SW 1271 (cell line): ENCODE data around the gene FLT4.
"Not testable (repeated sequence)": the region's sequence is repeated elsewhere in the genome, so short reads cannot be mapped to it uniquely, and the experiment has no call there.

Experiments used
- DNase-seq, 2 experiments: peaks; one replicate each; lab custom pipeline; 2025; lab: John Stamatoyannopoulos, UW

Gene FLT4

GRCh38 chr5:180670157-180670556 is 20.8 kb upstream of the FLT4 start:
- no peak for DNase-seq

DNA sequence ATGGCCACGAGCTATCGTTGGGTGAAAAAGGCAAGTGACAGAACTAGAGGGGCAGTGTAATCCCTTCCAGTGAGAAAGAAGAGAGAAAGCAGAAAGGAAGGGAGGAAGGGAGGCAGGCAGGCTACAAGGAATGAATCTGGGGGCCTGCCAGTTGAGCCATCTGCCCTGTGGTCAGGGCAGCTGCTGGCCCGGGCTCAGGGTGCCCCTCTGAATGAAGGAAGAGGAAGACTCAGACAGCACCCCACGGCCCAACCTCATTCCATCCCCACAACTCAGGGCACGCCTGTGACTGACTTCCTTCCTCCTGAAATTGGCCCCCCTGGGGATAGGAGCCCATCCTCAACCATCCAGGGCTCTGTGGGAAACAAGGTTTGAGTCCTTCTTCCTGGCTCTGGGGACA is 20.3 kb upstream of the FLT4 start:
- no peak for DNase-seq

DNA sequence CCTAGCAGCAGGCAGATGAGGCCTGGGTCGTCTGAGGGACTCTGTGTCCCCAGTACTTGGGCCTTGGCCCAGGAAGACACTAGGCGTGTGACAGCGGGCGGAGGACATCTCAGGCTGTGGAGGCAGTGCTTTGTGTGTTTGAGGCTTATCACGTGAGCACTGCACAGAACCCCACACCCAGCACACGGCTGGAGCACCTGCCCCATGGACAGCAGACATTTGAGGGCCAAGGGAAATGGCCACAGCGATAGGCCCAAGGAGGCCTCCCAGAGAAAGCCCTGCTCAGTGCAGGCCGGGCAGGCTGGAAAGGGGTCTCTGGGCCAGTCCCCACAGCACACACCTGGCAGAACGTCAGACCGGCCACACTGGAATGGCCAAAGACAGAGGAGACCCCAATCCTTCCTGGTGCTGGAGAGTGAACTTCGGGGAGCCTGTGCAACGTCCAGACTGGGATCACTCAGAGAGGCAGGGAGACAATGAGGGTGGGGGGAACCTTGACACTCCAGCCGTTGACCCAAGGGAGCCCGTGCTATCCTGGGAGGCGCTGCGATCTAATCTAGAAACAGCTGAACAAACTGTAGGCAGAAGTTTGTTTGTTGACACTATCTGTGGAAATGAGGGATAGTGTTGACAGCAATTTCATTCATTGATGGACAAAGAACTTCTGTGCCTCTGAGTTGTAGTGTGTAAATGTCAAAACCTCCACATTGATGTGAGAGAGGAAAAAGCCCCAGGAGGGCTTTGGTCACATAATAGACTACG is 19.6 kb upstream of the FLT4 start:
- no peak for DNase-seq

- no peak for DNase-seq
These were observed 17.4 kb upstream of the FLT4 start for GRCh38 chr5:180666812-180667211.

- DNase-seq = no peak
These were observed 16.4 kb upstream of the FLT4 start for GRCh38 chr5:180665682-180666404.

- no peak for DNase-seq
These were observed 9.6 kb upstream of the FLT4 start for GRCh38 chr5:180658774-180659564.

DNA sequence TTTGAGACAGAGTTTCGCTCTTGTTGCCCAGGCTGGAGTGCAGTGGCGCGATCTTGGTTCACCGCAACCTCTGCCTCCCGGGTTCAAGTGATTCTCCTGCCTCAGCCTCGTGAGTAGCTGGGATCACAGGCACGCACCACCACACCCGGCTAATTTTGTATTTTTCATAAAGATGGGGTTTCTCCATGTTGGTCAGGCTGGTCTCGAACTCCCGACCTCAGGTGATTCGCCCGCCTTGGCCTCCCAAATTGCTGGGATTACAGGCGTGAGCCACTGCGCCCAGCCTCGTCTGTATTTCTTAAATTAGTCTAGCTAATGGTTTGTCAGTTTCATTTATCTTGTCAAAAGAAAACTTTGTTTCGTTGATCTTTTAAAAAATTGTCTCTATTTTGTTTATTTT is 5.8 kb upstream of the FLT4 start:
- DNase-seq = not testable (repeated sequence)

DNA sequence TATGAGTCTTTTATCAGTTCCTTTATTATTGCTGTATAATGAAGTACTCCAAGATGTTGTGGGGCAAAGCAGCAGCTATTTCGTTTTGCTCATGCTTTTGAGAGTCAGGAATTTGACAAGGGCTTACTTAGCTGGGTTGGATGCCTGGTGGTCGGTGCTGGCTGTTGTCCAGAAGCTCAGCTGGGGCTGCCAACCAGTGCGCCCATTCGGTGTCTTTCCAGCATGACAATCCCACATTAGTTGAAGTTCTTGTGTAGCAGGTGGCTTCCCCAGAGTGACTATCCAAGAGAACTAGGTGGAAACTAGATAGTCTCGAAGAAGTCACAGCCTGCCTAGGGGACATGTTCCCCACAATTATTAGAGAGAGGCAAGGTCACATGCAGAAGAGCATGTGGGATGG is 3.4 kb upstream of the FLT4 start:
- DNase-seq = no peak

DNA sequence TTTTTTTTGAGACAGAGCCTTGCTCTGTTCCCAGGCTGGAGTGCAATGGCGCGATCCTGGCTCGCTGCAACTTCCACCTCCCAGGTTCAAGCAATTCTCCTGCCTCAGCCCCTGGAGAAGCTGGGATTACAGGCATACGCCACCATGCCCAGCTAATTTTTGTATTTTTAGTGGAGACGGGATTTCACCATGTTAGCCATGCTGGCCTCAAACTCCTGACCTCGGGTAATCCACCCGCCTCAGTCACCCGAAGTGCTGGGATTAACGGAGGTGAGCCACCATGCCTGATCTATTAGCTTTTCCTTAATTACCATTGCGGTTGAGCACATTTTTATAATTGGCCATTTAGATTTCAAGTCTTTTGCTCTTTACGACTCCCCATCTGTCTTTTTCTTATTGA is 2.9 kb upstream of the FLT4 start:
- no peak for DNase-seq

DNA sequence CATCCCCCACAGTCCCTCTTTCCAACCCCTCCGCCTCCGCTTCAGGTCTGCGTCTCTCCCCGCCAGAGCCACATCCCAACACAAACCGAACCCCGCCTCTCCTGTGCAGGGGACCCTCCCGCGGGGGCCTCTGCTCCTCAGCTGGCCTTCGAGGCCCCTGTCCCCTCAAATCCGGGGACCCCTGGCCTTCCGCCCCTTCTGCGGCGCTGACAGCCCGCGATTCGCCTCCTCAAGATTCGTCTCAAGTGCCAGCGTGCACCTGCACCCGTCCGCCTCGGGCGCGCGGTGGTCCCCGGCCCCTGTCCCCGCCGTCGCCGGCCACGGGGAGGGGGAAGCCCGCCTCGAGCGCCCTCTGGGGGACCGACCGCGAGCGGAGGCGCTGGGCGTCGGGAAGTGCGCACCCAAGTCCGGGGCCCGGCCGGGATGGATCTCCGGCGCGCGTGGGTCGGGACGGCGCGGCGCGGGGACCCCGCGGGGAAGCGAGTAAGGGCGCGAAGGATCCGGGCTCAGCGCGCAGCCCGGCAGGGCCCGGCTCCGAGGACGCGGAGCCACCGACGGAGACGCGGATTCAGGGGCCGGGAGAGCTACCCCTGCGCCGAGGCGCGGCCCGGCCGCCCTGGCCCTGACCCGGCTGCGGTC is 623 bp downstream of the FLT4 start:
- DNase-seq = no peak

GRCh38 chr5:180647941-180648500 is 1.4 kb downstream of the FLT4 start:
- no peak for DNase-seq

GRCh38 chr5:180647465-180647864 is 1.9 kb downstream of the FLT4 start:
- no peak for DNase-seq

DNA sequence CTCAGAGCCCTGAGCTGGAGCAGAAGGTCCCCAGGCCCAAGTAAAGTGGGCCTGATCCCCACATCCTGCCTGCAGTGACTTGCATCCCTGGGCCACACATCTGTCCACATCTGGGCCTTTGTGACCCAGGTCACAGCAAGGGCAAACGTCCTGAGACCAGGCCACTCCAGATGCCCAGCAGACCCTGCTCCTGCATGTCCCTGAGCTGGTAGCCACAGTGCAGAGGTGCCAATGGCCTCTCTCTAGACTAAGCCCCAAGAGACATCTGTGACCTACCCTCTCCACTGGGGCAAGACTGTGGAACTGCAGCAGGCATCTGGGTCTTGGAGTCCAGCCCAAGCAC is 2.5 kb downstream of the FLT4 start:
- no peak for DNase-seq

DNA sequence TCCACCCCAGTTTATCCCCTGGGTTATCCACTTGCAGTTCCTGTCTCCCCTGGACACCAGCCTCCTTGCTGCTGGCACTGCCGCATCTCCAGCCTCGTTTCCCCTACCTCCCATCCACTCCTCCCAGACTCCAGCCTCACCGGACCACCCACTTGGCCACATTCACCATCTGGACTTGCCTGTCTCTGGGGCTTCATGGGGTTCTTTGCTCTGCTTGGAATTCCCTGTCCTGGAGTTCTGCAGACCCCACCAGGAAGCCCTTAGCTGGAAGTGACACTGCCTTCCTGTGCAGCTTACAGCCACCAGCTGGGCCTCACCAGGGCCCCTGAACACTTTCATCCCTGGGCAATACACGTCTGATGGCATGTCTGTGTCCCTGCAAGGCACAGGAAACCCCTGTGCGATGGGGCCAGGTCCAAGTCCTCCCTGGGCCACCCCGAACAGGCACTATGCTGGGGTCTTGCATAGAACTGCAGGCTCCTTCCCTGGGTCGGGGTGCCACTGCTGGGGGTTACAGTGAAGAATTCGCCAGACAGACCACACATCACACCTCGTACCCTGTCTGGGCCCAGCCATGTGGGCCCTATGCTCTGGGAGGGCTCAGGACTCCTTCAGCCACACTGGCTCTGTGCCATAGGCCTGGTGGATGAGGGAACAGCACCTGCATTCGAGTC is 3.0 kb downstream of the FLT4 start:
- no peak for DNase-seq

DNA sequence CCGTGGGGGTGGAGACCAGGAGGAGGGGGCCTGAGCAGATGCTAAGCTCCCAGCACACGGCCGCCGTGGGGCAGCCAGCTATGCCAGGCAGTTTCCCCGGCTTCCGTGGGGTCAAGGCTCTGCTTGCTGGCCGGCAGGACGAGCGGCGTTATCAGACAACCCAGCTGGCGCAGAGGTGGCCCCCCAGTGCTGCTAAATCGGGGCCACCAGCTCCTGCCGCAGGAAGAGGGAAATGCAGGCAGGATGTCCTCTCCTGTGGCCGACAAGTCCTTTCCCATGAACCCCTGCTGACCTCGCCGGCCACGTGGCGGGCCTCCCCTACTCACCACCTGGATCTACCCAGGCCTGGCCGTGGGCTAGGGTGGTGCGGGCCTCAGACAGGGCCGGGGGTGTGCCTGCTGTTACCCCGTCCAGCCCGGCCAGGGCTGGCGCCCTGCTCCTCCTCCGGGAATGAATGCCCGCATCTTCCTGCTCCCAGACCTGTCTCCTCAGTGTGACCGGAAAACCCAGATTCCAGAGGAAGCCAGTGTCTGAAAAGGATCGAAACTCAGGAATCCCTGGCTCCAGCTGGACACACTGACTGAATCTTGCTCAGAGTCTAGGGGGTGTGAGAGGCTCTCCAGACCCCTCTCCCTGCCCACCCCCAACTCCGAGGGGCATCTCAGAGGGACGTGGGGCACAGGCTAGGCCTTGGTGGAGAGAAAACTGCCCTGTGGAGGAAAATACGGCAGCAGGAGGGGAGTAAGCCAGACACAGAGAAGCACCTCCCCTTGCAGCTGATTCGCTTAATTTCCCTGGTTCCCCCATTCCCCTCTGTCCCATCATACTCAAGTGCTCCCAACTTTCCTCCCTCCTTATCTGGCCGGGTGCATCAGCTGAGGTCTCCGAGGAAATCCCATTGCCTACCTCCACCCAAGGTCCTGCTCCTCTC is 3.9 kb downstream of the FLT4 start:
- DNase-seq = no peak

DNA sequence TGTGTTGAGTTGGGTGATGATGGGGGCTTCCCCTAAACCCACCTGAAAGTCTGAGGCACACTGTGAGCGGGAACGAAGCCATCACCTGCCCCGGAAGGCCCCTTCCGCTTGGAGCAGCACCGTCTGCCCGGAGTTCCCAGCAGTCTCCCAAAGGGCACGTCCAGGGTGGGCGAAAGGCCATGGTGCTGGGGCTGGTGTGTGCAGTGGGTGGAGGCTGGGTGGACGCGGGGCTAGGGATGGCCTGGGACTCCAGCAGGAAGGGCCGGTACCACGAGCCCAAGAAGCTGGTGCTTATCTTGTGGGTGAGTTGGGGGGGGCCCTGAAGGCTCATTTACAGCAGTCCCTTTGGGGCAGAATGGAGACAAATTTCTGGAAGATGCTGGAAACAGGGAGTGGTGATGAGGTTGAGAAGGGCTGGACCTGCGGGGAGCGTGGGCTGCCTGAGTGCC is 4.6 kb downstream of the FLT4 start:
- no peak for DNase-seq

DNA sequence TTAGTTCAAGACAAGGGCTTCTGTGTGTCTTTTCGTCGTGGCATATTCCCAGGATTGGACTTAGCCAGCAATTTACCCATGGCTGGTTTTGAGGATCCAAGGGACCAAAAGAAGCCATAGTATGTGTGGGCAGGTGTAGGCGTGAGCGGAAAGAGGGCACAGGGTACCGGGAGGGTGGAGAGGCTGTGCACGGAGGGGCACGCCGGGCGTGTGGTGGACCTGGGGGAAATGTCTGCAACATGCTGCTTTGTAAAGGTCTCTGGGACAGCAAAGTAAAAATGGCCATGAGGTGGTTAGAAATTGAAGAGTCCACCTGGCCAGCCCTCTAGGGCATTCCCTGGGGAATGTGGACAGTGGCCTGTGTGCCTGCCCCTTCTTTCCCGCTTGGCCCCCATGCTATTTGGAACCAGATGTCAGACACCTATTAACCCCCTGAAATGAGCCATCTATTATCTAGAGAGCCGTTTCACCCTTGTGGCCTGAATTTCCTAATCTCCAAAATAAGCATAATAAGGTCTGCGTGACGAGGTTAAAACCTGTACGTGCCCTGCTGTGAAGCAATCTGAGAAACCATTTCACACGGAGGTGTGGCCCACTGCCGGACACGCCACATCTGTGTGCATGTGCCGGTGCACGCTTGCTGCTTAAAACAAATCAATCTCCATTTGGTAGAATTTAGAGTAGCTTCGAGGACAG is 5.1 kb downstream of the FLT4 start:
- no peak for DNase-seq

DNA sequence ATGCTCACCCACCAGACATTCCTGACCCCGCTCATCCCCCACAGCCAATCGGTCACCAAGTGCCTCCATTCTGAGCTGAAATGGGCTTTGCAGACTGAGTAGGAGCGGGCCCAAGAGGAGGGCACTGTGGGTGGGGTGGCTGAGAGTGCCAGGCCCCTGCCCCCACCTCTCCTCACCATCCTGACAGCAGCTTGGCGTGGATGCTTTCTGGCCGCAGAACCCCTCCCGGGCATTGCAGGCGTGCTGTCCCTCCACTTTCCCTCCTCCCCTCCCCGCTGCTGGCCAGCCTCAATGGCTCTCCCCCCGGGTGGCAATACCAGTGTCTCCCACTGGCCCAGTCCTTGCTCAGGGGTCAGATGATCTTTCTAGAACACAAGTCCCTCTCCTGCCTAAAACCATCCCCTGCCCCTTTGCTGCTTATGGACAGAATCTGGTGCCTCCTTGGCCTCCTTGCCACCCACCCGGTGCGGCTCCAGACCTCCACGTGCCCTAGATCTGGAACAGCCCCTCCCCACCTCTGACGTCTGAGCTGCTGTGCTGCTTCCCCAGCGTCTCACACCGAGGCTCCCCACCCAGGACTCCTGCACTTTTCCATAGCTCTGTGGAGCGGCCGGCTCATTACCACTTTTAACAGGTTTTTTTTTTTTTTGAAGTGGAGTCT is 6.1 kb downstream of the FLT4 start:
- DNase-seq = no peak

- DNase-seq = no peak
These were observed 6.6 kb downstream of the FLT4 start for GRCh38 chr5:180642779-180643178.
